SU-DHL-6 (cell line): ENCODE results near the gene GSTT2.

Experiments
- CTCF ChIP-seq: fragments of 200-600 bp; sonication (generic); IDR thresholded peaks from one replicate; pipeline ENCODE4 v1.5.1; 2017; ENCODE audit warnings: antibody characterized with exemption, mild to moderate bottlenecking, low read length, moderate library complexity; ENCODE audit not compliant: insufficient read depth, poor library complexity, severe bottlenecking
- EZH2phosphoT487 ChIP-seq: fragments of 200-600 bp; sonication (generic), shearing (Covaris generic); conservative IDR thresholded peaks from 2 replicates; pipeline ENCODE4 v1.6.1; 2018; ENCODE audit warnings: mild to moderate bottlenecking, antibody characterized with exemption, low read length, moderate library complexity, mixed read lengths

- TF ChIP-seq CTCF: no peak
- no peak for TF ChIP-seq EZH2phosphoT487
These were observed 21.4 kb downstream of the GSTT2 start for GRCh38 chr22:24001314-24001713.
